Neuronal stem cell (in vitro differentiated cells): ENCODE measurements around the gene CLUH.

Source experiments
- DNase-seq: peaks from one replicate; pipeline ENCODE4 v3.0.0-alpha.2; 2013; ENCODE audit warnings: low spot score
- H2AFZ ChIP-seq: one replicate; pipeline ENCODE4 v1.6.1; 2013; ENCODE audit warnings: mild to moderate bottlenecking, low read length, inconsistent platforms
- H2AK5ac ChIP-seq: 2 replicates; pipeline ENCODE4 v1.6.1; 2013; ENCODE audit warnings: low read depth, mild to moderate bottlenecking, inconsistent platforms, low read length, moderate library complexity, mixed read lengths
- H2BK120ac ChIP-seq: 2 replicates; pipeline ENCODE4 v1.6.1; 2013; ENCODE audit warnings: low read depth, mild to moderate bottlenecking, inconsistent platforms, low read length, moderate library complexity, mixed read lengths
- H2BK12ac ChIP-seq: one replicate; pipeline ENCODE4 v1.6.1; 2013; ENCODE audit warnings: low read length, inconsistent platforms
- H2BK15ac ChIP-seq: 2 replicates; pipeline ENCODE4 v1.6.1; 2013; ENCODE audit warnings: mild to moderate bottlenecking, low read length, inconsistent platforms, mixed read lengths
- H2BK5ac ChIP-seq: one replicate; pipeline ENCODE4 v1.6.1; 2013; ENCODE audit warnings: inconsistent platforms, mild to moderate bottlenecking, low read length, moderate library complexity
- H3K14ac ChIP-seq: one replicate; pipeline ENCODE4 v1.6.1; 2013; ENCODE audit warnings: low read length, inconsistent platforms
- H3K18ac ChIP-seq: 2 replicates; pipeline ENCODE4 v1.6.1; 2013; ENCODE audit warnings: low read length, inconsistent platforms
- H3K23ac ChIP-seq: 2 replicates; pipeline ENCODE4 v1.6.1; 2013; ENCODE audit warnings: low read depth, mild to moderate bottlenecking, mixed read lengths, low read length, inconsistent platforms; ENCODE audit not compliant: poor library complexity
- H3K27ac ChIP-seq: replicated peaks from 3 replicates; pipeline ENCODE4 v1.5.1; 2013; ENCODE audit warnings: low read length, inconsistent platforms
- H3K27me3 ChIP-seq, 3 experiments: 2 replicates each; pipeline ENCODE4 v1.6.1; 2013; ENCODE audit warnings: low read length in 3 of 3, mild to moderate bottlenecking in 2 of 3, inconsistent platforms in 1 of 3, low read depth in 1 of 3, mixed read lengths in 1 of 3, moderate library complexity in 1 of 3; ENCODE audit not compliant: control insufficient read depth in 3 of 3, insufficient read depth in 3 of 3
- H3K36me3 ChIP-seq, 2 donors: replicated peaks in 1 of 2; 2 replicates each; pipeline ENCODE4 v1.6.1; 2013; ENCODE audit warnings: low read length in 2 of 2; ENCODE audit not compliant: control insufficient read depth in 2 of 2, insufficient read depth in 2 of 2
- H3K4ac ChIP-seq: 2 replicates; pipeline ENCODE4 v1.6.1; 2013; ENCODE audit warnings: inconsistent platforms, mild to moderate bottlenecking, low read length, moderate library complexity
- H3K4me1 ChIP-seq, 2 donors: 1 replicate in 1 of 2; 2 replicates in 1 of 2; pipeline ENCODE4 v1.6.1; 2013; ENCODE audit warnings: low read length in 2 of 2, low read depth in 1 of 2; ENCODE audit not compliant: control insufficient read depth in 2 of 2, insufficient read depth in 1 of 2
- H3K4me2 ChIP-seq: one replicate; pipeline ENCODE4 v1.6.1; 2013; ENCODE audit warnings: mild to moderate bottlenecking, low read length, inconsistent platforms; ENCODE audit not compliant: insufficient read depth, poor library complexity, severe bottlenecking
- H3K4me3 ChIP-seq, 2 donors: 2 replicates each; pipeline ENCODE4 v1.5.1; 2013; ENCODE audit warnings: low read length in 2 of 2, mild to moderate bottlenecking in 2 of 2, inconsistent platforms in 1 of 2, moderate library complexity in 1 of 2
- H3K79me1 ChIP-seq: one replicate; pipeline ENCODE4 v1.6.1; 2013; ENCODE audit warnings: low read depth, mild to moderate bottlenecking, inconsistent platforms, low read length, moderate library complexity
- H3K9ac ChIP-seq: one replicate; pipeline ENCODE4 v1.6.1; 2013; ENCODE audit warnings: mild to moderate bottlenecking, low read depth, low read length, inconsistent platforms; ENCODE audit not compliant: poor library complexity
- H3K9me3 ChIP-seq, 2 donors: replicated peaks in 1 of 2; 2 replicates each; pipeline versions ENCODE3 to v1.6.1; 2013; ENCODE audit warnings: low read length in 2 of 2, mild to moderate bottlenecking in 2 of 2, inconsistent platforms in 1 of 2, low read depth in 1 of 2, mixed read lengths in 1 of 2, moderate library complexity in 1 of 2; ENCODE audit not compliant: control insufficient read depth in 2 of 2, insufficient read depth in 1 of 2
- H4K8ac ChIP-seq: one replicate; pipeline ENCODE4 v1.6.1; 2013; ENCODE audit warnings: low read depth, mild to moderate bottlenecking, inconsistent platforms, low read length, moderate library complexity
- H4K91ac ChIP-seq: one replicate; pipeline ENCODE4 v1.6.1; 2013; ENCODE audit warnings: low read length, low read depth, mild to moderate bottlenecking, inconsistent platforms; ENCODE audit not compliant: poor library complexity
- WGBS, 2 donors: extraction: QIAGEN DNeasy Blood & Tissue Kit; methylation state at CpG; one replicate each; pipeline ENCODE4 v1.1.7; 2013; ENCODE audit warnings: missing lambda C conversion rate in 2 of 2, mixed read lengths in 1 of 2; ENCODE audit not compliant: insufficient read length in 2 of 2, insufficient replicate concordance in 1 of 2; ENCODE audit errors: extremely low coverage in 2 of 2; 5-methylcytosine and 5-hydroxymethylcytosine counted together

CLUH gene

DNA sequence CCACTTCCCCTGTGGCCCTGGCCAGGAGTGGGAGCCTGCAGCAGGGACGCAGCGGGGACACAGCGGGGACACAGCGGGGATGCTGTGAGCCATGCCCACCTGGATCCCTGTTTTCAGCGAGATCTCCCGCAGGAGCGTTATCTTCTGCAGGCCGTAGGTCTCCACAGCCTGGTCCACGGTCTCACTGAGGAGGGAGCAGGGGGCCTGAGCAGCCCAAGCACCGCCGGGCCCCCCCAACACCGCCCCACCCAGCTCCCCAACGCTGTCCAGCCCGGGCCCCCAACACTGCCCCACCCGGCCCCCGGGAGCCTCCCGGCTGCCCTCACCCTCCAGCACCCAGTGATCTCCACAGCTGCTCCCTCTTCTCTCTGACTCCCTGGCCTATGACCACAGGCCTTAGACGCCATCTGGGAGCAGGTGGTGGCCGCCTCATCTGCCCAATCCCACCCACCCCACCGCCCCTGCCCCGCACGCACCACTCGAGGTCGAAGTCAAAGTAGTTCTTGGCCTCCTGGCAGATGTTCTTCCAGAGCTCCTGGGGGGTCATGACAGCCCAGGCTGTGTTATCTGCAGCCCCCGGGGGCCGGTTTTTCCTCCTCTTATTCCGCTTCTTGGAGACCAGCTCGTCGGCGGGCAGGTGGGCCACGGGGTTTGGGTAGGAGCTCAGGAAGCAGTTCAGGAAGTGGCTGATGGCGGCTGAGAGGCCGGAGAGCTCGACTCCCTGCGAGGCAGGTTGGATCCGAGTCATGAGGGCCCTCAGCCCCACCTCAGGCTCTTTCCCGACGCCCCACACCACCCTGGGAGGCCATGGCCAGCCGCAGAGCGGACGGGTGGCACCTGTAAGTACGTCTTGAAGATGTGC, 17.0 kb downstream of the CLUH start:
- WGBS, 2 donors = no CpG with 5 or more reads among the region's 42 CpGs
- DNase-seq = no peak
- no peaks in the 10 kb centered on the region for H3K27me3 ChIP-seq
- no peak overlapping the region for H3K4me3 ChIP-seq
- no peak overlapping the region for H3K27ac ChIP-seq
- no peak overlapping the region for H2BK15ac ChIP-seq
- no peak overlapping the region for H2BK120ac ChIP-seq
- H3K36me3 ChIP-seq = peaks cover 13 to 66% of the 10 kb centered on the region in 2 donors
- no peak overlapping the region for H2BK12ac ChIP-seq
- no peak overlapping the region for H3K4me2 ChIP-seq
- H3K4ac ChIP-seq = no peak overlapping the region
- H3K79me1 ChIP-seq = peaks cover 3% of the 10 kb centered on the region
- H3K9me3 ChIP-seq = peaks cover 0 to 1% of the 10 kb centered on the region in 2 donors
- no peak overlapping the region for H3K23ac ChIP-seq
- H2AK5ac ChIP-seq = no peak overlapping the region
- no peak overlapping the region for H4K8ac ChIP-seq
- peak overlapping the region; percentile 38 for H3K14ac ChIP-seq
- no peak overlapping the region for H2AFZ ChIP-seq
- no peak overlapping the region for H3K9ac ChIP-seq
- H4K91ac ChIP-seq = no peak overlapping the region
- no peak overlapping the region for H2BK5ac ChIP-seq
- H3K18ac ChIP-seq = no peak overlapping the region
- no peaks in the 10 kb centered on the region for H3K4me1 ChIP-seq

- Histone ChIP-seq H3K9me3 (peaks cover 0 to 1% of the 10 kb centered on the region in 2 donors), H2BK5ac (no peak overlapping the region), H3K9ac (no peak overlapping the region), H3K4me2 (no peak overlapping the region), H2AFZ (no peak overlapping the region), H3K36me3 (peaks cover 13 to 65% of the 10 kb centered on the region in 2 donors), H4K91ac (no peak overlapping the region), H3K14ac (no peak overlapping the region), H4K8ac (no peak overlapping the region), H3K23ac (peak overlapping the region; percentile 80), H3K4me3 (peak overlapping the region in 1 of 2 donors; percentile 28), H2BK120ac (no peak overlapping the region), H3K27ac (no peak overlapping the region), H2AK5ac (no peak overlapping the region), H2BK12ac (no peak overlapping the region), H2BK15ac (no peak overlapping the region), H3K79me1 (peaks cover 3% of the 10 kb centered on the region), H3K18ac (no peak overlapping the region), H3K4ac (no peak overlapping the region), H3K27me3 (no peaks in the 10 kb centered on the region), H3K4me1 (no peaks in the 10 kb centered on the region)
- no CpG with 5 or more reads among the region's 37 CpGs for WGBS, 2 donors
- DNase-seq = no peak
Measured at GRCh38 chr17:2693561-2694380, 17.8 kb downstream of the CLUH start.

DNA sequence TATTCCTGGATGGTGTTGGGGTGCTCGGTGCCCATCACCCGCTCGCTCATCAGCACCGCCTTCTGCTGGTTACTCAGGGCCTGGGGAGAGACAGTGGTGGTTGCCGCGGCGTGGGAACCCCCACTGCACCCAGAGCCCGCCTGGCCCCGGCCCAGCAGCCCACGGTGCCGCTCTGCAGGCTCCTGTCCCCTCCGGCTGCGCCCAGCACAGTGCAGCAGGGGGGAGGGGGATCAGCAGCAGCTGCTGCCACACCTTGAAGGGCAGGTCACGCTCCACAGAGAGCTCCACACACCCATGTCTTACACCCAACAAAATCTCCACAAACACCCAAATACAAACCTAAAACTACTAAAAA, 18.8 kb downstream of the CLUH start:
- Histone ChIP-seq H2BK120ac (no peak overlapping the region), H3K27ac (no peak overlapping the region), H3K18ac (no peak overlapping the region), H4K8ac (no peak overlapping the region), H2BK12ac (no peak overlapping the region), H3K36me3 (peaks cover 7 to 57% of the 10 kb centered on the region in 2 donors), H2BK5ac (peak overlapping the region; percentile 66), H2AK5ac (no peak overlapping the region), H3K4me1 (no peaks in the 10 kb centered on the region), H3K23ac (no peak overlapping the region), H3K4ac (no peak overlapping the region), H3K9ac (no peak overlapping the region), H3K4me2 (no peak overlapping the region), H3K4me3 (no peak overlapping the region), H2AFZ (no peak overlapping the region), H3K9me3 (no peaks in the 10 kb centered on the region), H3K79me1 (peaks cover 3% of the 10 kb centered on the region), H4K91ac (no peak overlapping the region), H2BK15ac (no peak overlapping the region), H3K27me3 (no peaks in the 10 kb centered on the region), H3K14ac (peak overlapping the region; percentile 38)
- no peak for DNase-seq
- no CpG with 5 or more reads among the region's 14 CpGs for WGBS, 2 donors
